HL-60 (cell line): ENCODE results near the gene ABI3BP.

ENCODE experiments used
- DNase-seq, 2 experiments: peaks; one replicate each; pipeline ENCODE4 v3.0.0-alpha.2; 2010 to 2020; ENCODE audit warnings: low read depth in 1 of 2, low spot score in 1 of 2
- H3K27ac ChIP-seq: fragments of 250-450 bp; sonication (Bioruptor Pico); replicated peaks from 2 replicates; pipeline ENCODE4 v1.5.1; 2020; ENCODE audit warnings: mild to moderate bottlenecking, moderate library complexity
- H3K27me3 ChIP-seq: fragments of 250-450 bp; sonication (Bioruptor Pico); 2 replicates; pipeline ENCODE4 v1.5.1; 2021; ENCODE audit warnings: mild to moderate bottlenecking, moderate library complexity; ENCODE audit not compliant: insufficient read depth, poor library complexity, severe bottlenecking
- H3K4me3 ChIP-seq: replicated peaks from 2 replicates; pipeline ENCODE4 v1.5.1; 2011; ENCODE audit warnings: mild to moderate bottlenecking, control low read depth, low read length; ENCODE audit not compliant: insufficient read depth
- CTCF ChIP-seq: IDR thresholded peaks from one replicate; pipeline ENCODE4 v1.5.1; 2011; ENCODE audit warnings: low read length, control low read depth, inconsistent platforms; ENCODE audit not compliant: insufficient read depth
- GABPA ChIP-seq: IDR thresholded peaks from 2 replicates; pipeline ENCODE4 v1.6.1; 2012; ENCODE audit warnings: low read depth
- POLR2AphosphoS5 ChIP-seq: IDR thresholded peaks from 2 replicates; pipeline ENCODE4 v1.6.1; 2012; ENCODE audit warnings: low read depth
- REST ChIP-seq: IDR thresholded peaks from 2 replicates; pipeline ENCODE4 v1.6.1; 2012; ENCODE audit warnings: low read depth; ENCODE audit not compliant: insufficient replicate concordance
- SPI1 ChIP-seq: IDR thresholded peaks from 2 replicates; pipeline ENCODE4 v1.6.1; 2012; ENCODE audit warnings: low read depth, mild to moderate bottlenecking, borderline replicate concordance

Gene ABI3BP

GRCh38 chr3:100769693-100770092, 223.5 kb downstream of the ABI3BP start:
- DNase-seq: no peak
- Histone ChIP-seq H3K4me3 (no peak overlapping the region), H3K27ac (no peak overlapping the region), H3K27me3 (no peaks in the 10 kb centered on the region)
- no peak for TF ChIP-seq GABPA
- TF ChIP-seq POLR2AphosphoS5: no peak
- no peak for TF ChIP-seq SPI1
- TF ChIP-seq CTCF: no peak

- TF ChIP-seq SPI1: no peak
- no peak for TF ChIP-seq REST
- no peak for TF ChIP-seq CTCF
- TF ChIP-seq POLR2AphosphoS5: no peak
- no peak for TF ChIP-seq GABPA
- Histone ChIP-seq H3K27ac (no peak overlapping the region), H3K4me3 (no peak overlapping the region), H3K27me3 (no peaks in the 10 kb centered on the region)
- no peak for DNase-seq
Observed at GRCh38 chr3:100766069-100766468, 227.2 kb downstream of the ABI3BP start.

GRCh38 chr3:100765437-100765975, 227.7 kb downstream of the ABI3BP start:
- no peak overlapping the region for H3K27ac ChIP-seq
- no peaks in the 10 kb centered on the region for H3K27me3 ChIP-seq
- TF ChIP-seq CTCF (no peak), REST (no peak), SPI1 (no peak)
- no peak overlapping the region for H3K4me3 ChIP-seq
- DNase-seq: no peak

GRCh38 chr3:100761951-100762350, 231.3 kb downstream of the ABI3BP start:
- TF ChIP-seq CTCF: no peak
- TF ChIP-seq GABPA: no peak
- no peak for TF ChIP-seq POLR2AphosphoS5
- no peak for TF ChIP-seq REST
- Histone ChIP-seq H3K4me3 (no peak overlapping the region), H3K27me3 (no peaks in the 10 kb centered on the region), H3K27ac (no peak overlapping the region)
- DNase-seq: no peak
